Sciatic nerve (tissue), 2 donors: ENCODE measurements around the gene LANCL3. TPM values are rescaled to one million over a fixed set of nuclear protein-coding genes. Genes with fewer than 3 reads are reported as not detected.

Source experiments
- ATAC-seq: fragments of 200-7000 bp; cut with Tn5 transposase; one replicate; pipeline ENCODE4 v1.9.1; 2020; ENCODE audit warnings: mild to moderate bottlenecking, moderate library complexity
- DNase-seq: peaks from one replicate; pipeline ENCODE4 v3.0.0-alpha.2; 2020; ENCODE audit warnings: low spot score
- intact Hi-C: fragments of 100-400 bp; cut with DNase I; formaldehyde crosslinking; loops from one replicate; pipeline ENCODE4 v1.14.2; 2022
- total RNA-seq: library from RNA; stranded (reverse); fragmentation: NEBNext Ultra II Directional; extraction: Animal tissue kit (Norgen Biotek cat#: 25700); gene quantifications from one replicate; pipeline ENCODE4 v1.2.1, GENCODE V29; 2021
- donor health status: DM: no; HTN: no; CAD: no.
- donor health status: DM: no; HTN: no; CAD: no.

LANCL3 gene
- total RNA-seq, 1 donor from 2014 or later, result 0.36 TPM

DNA sequence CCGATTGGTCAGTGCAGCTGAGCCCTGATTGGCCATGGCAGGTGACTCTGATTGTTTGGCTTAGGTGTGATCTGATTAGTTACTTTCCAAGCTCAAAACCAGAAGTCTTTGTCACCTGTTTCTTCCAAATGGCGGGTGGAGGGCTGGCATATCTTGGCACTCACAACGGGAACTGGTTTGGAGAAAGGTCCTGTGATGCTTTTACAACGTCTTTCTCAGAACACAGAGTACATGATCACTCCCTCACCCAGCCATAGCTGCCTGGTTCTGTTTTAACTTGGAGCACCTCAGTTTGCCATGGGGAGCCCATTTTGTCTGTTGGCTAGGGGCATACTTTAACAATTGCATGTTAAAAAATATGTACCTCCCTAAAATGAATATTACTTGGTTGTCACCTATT is 101.1 kb downstream of the LANCL3 start:
- DNase-seq (no peak), ATAC-seq (no peak)
- intact Hi-C loops, result no loop called here

DNA sequence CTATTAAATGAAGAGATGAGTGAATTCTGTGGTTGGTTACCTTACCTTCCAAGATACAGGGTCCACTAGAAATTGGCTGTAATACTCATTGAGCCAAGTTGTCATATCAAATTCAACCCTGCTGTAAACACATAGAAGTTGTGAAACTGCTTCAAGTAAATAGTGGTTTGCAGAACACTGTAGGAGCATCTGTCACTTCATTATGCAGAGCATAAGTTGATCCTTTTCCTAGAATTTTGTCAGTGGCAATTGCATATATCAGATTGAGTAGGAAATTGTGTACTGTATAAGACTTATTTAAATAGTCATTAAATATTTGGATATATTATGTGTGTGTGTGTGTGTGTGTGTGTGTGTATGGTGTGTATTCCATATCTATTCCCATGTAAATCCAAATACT is 105.3 kb downstream of the LANCL3 start:
- DNase-seq, result no peak
- intact Hi-C loops, result no loop called here
- ATAC-seq, result no peak

DNA sequence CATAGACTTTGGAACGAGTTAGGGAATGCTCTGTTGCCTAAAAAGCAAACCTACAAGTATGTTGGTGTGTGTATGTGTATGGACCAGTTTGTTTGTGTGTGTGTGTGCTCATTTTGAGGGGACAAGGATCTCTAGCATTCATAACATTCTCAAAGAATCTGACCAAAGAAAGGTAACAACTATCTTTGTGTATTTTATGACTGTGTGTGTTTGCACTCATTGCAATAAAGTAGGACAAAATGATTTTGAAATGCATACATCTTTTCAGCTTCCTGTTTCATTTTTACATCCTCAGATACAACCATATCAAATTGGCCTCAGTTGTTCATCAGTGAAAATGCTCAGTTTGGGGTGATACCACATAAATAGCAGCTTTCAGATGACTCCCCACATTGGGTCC is 105.8 kb downstream of the LANCL3 start:
- ATAC-seq, result no peak
- intact Hi-C loops, result no loop called here
- no peak for DNase-seq

DNA sequence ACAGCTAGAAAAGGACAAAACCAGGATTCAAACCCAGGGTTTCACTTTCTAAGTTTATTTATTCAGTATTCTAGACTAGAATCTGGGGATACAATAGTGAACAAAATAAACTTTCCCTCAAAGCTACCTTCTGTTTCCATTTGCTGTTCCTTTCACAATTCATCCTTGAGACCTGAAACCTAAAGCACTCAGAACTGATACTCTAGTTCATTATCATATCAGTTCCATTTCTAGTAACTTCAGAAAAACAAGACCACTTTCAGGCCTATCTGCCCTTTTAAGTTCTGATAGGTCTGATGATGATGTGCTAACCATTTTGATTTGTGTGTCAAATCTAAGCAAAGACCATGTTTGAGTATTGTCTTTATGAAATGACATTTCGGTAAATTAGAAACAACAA is 106.3 kb downstream of the LANCL3 start:
- intact Hi-C loops, result no loop called here
- ATAC-seq, result no peak
- DNase-seq, result no peak

DNA sequence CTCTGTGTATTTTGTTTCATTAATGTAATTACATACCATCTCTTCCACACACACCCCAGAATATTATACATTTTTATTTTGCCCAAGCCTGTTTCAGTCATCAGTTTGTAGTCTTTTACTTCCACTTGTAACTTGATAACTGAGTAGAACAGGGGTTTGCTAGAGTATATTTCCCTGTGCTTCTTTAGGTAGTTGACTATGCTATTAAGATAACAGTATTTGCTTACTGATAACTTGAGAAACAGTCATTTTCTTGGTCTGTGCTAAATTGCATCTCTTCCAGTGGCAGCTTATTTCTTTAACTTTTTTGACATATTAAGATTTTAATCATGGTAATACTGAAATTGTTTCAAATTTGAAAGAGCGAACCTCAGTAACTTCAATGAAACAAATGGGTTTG is 107.1 kb downstream of the LANCL3 start:
- ATAC-seq (no peak), DNase-seq (no peak)
- intact Hi-C loops, result no loop called here

DNA sequence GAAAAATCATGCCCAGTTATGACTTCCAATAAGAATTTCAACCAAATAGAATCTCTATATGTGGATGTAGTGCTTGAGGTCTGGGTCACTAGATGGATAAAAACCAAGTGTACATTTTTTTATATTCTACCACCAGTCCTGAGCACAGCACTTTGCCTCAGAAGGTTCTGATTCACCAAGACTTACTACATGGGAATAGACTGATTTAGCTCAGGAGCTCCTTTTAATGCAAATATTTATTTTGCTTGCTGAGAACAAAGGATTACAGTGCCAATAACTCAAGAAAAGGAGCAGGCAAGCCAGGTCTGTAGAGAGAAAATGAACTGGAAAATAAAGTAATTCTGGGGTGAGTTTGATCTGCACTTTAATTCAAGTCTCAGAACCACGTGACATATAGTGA is 107.8 kb downstream of the LANCL3 start:
- DNase-seq (no peak), ATAC-seq (no peak)
- intact Hi-C loops, result no loop called here

DNA sequence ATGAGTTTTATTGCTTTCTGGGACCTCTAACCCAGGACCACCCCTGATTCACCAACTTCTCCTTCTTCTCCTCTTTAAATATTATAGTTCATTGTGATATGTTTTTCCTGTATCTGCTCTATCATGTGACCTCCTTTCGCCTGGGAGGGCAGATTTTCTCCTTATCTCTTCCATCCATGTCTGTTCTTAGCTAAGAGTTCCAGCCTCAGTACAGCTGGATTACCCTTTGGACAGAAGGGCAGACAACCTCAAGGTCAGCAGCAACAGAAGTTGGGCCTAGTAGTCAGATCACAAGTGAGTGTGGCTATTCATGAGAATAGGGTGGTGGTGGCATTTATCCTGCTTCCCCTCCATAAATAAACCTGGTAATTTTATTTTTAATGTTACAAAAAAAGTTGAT is 108.4 kb downstream of the LANCL3 start:
- DNase-seq, result no peak
- ATAC-seq, result no peak
- intact Hi-C loops, result no loop called here

DNA sequence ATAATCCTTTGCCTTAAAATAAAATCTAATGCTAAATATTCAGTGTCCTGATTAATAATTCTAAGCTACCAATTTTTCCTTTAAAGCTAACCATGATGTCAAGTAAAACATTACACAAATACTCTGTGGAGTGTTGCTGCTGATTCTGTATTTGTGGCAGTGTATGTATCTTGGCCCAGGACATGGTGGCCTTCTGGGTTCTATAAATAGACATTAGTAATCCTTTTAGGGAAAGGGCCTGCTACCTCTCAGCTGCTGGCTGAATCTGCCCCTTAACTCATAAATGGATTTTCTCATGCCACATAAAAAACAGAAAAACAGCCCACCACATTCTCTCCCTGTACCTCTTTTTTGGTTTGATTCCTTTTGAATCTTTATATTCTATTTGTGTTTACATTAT is 113.0 kb downstream of the LANCL3 start:
- no peak for ATAC-seq
- DNase-seq, result no peak
- intact Hi-C loops, result no loop called here

DNA sequence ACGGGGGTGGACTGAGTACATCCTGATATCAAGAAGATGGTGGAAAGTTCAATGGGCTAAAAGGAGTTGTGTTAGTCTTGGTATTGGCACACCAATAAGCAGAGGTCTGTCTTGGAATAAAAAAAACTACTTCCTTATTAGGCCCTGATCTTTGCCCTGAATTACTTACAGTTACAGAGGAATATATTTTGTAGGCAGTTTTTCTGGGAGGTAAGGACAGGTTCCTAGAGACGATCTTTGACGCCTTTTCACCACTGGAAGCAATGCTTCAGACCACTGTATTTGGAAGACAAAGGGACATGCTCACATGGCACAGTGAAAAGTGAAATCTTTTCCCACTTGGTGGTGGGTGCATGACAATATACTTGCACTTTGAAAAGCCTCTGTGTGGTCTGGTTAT is 113.5 kb downstream of the LANCL3 start:
- DNase-seq, result no peak
- intact Hi-C loops, result no loop called here
- no peak for ATAC-seq

DNA sequence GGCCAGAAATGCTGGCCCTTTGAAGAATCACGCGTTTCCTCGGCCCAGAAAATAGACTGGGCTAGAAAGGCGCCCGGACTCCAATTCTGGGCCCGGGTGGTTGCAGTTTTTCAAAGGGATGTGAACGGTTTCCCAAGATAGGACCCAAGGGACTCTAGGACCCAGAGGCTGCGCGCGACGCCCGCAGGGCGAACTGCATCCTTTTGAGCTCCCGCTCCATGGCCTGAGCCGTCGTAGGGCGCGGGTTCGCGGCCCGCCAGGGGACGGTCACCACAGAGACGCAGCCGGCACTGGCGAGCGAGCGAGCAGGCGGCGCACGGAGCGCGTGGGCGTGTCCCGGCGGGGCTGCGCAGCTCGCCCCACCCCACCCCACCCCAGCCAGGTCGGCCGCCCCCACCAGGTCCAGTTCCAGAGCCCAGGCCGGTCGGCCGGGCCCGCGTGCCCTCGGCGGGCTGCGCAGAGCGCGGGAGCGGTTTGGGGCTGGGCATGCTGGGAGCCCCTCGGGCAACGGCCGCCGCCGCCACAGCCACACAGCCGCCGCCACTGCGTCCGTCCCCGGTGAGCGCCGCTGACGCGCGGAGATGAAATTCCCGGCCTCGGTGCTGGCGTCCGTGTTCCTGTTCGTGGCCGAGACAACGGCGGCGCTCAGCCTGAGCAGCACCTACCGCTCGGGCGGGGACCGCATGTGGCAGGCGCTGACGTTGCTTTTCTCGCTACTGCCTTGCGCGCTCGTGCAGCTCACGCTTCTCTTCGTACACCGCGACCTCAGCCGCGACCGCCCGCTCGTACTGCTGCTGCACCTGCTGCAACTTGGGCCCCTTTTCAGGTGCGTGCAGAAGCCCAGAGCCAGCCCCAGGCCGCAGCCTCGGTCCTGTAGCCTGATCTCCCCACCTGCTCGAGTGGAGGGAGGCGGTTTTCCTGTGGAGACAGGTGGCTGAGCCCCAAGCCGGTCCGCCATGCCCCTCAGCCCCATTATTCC is 114.2 kb downstream of the LANCL3 start, which contains the start of gene XK:
Gene XK, plus strand, starts transcription at position 411 of the 979 bp plus-strand sequence. Its CDS starts 171 bp downstream, at position 582.
- ATAC-seq, result peak; percentile 39
- DNase-seq, result peak; percentile 64
- intact Hi-C loops, result no loop called here

DNA sequence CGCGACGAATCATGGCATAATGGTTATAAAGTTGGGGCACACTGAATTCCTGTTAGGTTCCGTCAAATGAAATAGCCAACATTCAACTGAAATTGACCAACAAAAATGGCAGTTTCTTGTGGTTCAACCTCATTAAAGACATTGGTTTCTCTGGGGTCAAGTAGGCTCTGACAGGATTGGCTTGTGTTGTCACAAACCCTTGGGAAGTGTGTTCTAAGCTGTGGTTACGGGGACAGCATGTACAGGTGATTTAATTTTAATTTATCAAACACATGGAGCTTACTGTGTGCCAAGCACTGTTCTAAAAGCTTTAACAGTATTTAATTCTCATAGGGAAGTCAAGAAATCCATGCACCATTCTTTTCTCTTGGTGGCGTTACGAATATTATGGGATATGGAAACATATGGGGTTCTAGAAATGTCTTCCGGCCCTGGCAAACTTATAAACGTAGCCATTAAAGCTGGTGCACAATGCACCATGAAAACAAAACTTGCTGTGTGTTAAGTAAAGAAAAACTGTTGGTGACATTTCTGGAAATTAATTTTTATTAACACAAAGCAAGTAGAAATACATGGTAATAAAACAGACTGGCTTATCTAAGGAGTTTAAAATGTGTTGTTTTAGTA is 115.0 kb downstream of the LANCL3 start:
- DNase-seq, result no peak
- intact Hi-C loops, result no loop called here
- ATAC-seq, result no peak

DNA sequence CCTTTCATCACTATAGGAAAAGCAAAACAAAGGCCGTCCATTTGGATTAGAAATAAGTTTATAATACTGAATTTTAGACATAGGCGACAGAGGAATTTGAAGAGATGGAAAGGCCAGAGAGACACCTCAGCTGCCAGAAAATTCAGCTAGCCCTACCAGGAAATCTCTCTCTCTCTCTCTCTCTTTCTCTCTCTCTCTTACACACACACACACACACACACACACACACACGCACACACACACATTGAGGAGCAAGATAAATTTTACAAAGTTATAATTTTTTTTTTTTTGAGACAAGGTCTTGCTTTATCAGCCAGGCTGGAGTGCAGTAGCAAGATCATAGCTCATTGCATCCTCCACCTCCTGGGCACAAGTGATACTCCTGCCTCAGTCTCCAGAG is 115.5 kb downstream of the LANCL3 start:
- no peak for DNase-seq
- intact Hi-C loops, result no loop called here
- ATAC-seq, result no peak

DNA sequence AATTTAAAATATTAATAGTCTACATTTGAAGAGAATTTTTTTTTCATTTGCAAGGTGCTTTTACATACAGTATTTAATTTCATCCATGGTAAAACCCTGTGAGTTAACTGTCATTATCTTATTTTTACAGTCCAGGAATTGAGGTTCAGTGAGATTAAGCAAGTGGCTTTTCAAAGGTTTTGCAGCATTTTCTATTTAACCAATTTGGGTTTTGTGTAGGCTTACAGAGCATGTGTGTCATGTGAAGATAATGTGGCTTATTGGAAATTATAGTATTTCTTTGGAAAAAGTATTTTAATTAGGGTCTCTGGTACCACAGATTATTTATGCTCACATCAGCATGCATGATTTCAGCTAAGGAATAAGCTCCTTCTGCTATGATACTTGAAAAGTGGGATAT is 118.7 kb downstream of the LANCL3 start:
- no peak for ATAC-seq
- intact Hi-C loops, result no loop called here
- no peak for DNase-seq

DNA sequence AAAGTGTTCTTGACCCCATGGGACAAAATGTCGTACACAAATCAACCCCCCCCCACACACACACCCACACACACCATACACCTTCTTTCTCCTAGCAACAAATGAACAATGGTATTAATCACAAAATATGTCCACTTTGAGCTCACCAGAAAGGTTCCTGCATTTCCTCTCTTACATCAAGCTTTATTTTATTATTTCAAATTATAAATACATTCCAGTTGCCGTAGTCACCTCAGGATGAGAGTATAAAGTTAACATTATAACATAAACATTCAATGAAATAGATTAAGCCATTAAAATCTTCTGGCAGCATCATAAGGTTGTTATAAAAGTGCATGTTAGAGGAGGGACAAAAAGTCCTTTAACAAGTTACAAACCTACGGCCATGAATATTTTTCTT is 121.5 kb downstream of the LANCL3 start:
- DNase-seq, result no peak
- no peak for ATAC-seq
- intact Hi-C loops, result no loop called here

DNA sequence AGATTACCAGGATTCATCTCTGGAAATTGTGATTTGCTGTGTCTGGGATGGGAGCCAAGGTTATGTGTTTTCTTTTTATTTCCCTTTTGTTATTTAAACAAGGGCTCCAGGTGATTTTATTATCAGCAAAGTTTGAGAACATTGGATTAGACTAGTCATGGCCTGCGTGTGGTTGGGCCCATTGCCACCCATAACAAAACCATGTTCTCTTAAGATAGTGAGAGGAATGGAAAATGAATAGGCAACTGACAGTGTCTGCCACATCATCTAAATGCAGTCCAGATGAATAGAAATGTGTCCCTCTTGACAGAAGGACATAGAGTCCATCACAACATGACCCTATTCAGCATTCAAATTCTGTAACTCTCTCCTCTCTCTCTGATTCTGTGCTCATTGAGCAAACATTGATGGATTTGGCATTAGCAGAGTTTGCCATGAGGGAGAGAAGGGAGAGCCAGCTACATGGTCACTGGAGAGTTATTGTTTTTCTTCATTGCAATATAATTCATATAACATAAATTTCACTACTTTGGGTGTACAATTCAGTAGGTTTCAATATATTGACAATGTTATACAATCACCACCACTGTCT is 125.8 kb downstream of the LANCL3 start:
- intact Hi-C loops, result no loop called here
- ATAC-seq (no peak), DNase-seq (no peak)

DNA sequence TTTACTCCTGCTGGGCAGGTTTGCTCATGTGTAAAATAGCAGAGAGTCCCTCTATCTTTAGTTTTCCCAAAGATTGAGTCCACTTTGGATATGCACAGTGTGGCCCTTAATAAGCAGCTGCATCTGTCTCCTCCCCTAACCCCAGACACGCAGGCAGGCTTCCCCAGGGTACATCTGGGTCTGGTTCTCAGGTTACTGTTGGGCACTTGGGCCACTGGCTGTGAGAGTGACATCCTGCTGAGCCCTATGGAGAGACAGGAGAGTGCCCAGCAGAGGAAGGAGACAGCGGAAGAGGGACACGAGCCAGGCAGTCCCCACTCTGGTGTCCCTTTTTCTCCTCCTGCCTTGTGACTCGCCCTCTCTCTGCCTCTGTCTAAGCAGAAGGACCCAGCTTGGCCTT is 130.1 kb downstream of the LANCL3 start:
- DNase-seq (no peak), ATAC-seq (no peak)
- intact Hi-C loops, result no loop called here

DNA sequence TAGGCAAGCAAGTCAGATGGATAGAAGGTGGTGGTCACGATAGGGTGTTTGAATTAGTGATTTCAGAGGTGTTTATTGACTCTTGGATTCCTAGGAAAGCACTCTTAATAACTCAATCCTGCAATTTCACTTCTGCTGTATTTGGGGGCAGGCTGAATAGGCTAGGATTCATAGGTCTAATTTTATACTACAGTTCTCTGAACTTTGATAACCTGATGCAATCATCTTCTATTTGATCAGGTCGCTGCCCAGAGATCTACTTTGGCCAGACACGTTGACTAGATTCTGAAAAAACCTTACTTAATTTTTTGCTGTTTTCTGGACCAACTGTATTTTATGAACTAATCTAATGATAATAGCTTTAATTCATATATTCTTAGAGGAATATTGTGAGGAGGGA is 140.5 kb downstream of the LANCL3 start:
- intact Hi-C loops, result no loop called here
- ATAC-seq (no peak), DNase-seq (no peak)

DNA sequence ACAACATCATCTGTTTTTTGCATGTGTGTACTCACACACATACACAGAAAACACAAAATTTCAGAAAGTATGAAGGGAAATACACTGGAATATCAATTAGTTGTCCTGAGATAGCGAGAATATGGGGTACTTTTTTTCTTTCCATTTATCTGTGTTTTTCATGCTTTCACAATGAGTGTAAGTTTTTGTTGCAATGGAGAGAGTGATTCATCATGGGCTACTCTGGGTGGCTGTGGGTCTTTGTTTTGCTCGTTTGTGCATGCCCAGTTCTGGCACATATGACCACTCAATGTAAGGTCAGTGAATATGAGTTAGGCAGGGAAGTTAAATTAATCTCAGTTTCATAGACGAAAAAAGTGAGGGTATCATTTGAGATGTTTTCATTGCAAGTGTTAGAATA is 141.0 kb downstream of the LANCL3 start:
- DNase-seq, result no peak
- ATAC-seq, result no peak
- intact Hi-C loops, result no loop called here

DNA sequence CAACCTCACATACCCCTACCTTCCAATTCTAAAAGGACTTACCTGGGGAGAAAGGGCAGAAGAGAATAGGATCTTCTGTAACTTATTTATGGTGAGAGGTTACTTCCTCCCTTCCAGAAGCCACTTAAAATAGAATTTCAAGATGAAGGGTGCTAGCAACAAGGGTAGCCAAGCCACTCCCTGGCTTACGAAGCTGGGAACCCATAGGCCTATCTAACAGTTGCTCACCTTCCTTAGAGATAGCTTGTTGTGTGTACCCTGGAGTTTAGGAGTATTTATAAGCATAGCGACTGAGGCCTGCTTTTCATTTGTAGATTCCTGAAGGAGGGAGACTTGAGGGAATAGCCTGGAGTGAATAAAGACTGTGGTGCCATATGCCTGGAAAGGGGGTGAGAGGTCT is 143.0 kb downstream of the LANCL3 start:
- ATAC-seq (no peak), DNase-seq (no peak)
- intact Hi-C loops, result no loop called here

DNA sequence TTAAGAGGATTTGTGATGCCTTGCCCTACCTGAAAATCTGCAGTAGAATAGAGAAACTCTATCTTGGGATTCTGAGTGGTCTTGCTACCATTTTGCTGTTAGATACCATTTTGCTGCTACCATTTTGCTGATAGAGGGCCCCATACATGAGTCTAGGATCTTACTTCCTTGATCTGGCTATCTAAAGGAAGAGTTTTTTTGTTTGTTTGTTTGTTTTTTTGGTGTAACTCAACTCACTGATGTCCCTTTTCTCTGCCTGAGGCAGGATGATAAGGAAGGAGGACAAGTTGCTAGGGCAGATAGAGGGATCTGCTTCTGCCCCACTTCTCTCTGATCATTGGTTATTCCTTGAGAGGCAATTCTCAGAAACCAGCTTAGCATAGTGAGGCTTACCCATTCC is 145.1 kb downstream of the LANCL3 start:
- ATAC-seq (no peak), DNase-seq (no peak)
- intact Hi-C loops, result no loop called here
